IMR-90 (cell line): ENCODE measurements around the gene SIRT5.

Experiments used
- BHLHE40 ChIP-seq: fragments of 150-350 bp; IDR thresholded peaks from 2 replicates; pipeline ENCODE4 v1.6.1; 2016; ENCODE audit warnings: mild to moderate bottlenecking, low read depth, low read length
- CTCF ChIP-seq: conservative IDR thresholded peaks from 2 replicates; pipeline ENCODE4 v1.5.1; 2012; ENCODE audit warnings: mild to moderate bottlenecking, low read depth, low read length, improper control_type of control experiment
- FOS ChIP-seq: fragments of 150-350 bp; IDR thresholded peaks from 2 replicates; pipeline ENCODE4 v1.6.1; 2016; ENCODE audit warnings: low read depth, low read length
- MAZ ChIP-seq: IDR thresholded peaks from 2 replicates; pipeline ENCODE4 v1.6.1; 2012; ENCODE audit warnings: low read depth, mild to moderate bottlenecking, low read length, improper control_type of control experiment, moderate library complexity, borderline replicate concordance
- MXI1 ChIP-seq: IDR thresholded peaks from 2 replicates; pipeline ENCODE4 v1.6.1; 2012; ENCODE audit warnings: low read depth, mild to moderate bottlenecking, low read length, moderate library complexity, borderline replicate concordance
- POLR2A ChIP-seq: IDR thresholded peaks from 2 replicates; pipeline ENCODE4 v1.6.1; 2012; ENCODE audit warnings: mild to moderate bottlenecking, low read depth, low read length
- RCOR1 ChIP-seq: IDR thresholded peaks from 2 replicates; pipeline ENCODE4 v1.6.1; 2012; ENCODE audit warnings: mild to moderate bottlenecking, low read length, improper control_type of control experiment; ENCODE audit not compliant: insufficient replicate concordance
- RFX5 ChIP-seq: IDR thresholded peaks from 2 replicates; pipeline ENCODE4 v1.8.0; 2012; ENCODE audit warnings: low read depth, mild to moderate bottlenecking, low read length, moderate library complexity
- TF ChIP-seq, protein P1 (sequence below): fragments of 150-350 bp; IDR thresholded peaks from 2 replicates; pipeline ENCODE4 v1.6.1; 2016; ENCODE audit warnings: low read depth, mild to moderate bottlenecking, low read length, moderate library complexity, borderline replicate concordance

- TF ChIP-seq RFX5 (no peak), BHLHE40 (no peak), CTCF (no peak), POLR2A (no peak), RCOR1 (no peak), MXI1 (no peak), MAZ (no peak), FOS (no peak)
- TF ChIP-seq, protein P1, sequence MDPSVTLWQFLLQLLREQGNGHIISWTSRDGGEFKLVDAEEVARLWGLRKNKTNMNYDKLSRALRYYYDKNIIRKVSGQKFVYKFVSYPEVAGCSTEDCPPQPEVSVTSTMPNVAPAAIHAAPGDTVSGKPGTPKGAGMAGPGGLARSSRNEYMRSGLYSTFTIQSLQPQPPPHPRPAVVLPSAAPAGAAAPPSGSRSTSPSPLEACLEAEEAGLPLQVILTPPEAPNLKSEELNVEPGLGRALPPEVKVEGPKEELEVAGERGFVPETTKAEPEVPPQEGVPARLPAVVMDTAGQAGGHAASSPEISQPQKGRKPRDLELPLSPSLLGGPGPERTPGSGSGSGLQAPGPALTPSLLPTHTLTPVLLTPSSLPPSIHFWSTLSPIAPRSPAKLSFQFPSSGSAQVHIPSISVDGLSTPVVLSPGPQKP: no peak
Observed at GRCh38 chr6:13548500-13549210, 25.7 kb upstream of the SIRT5 start.
